22Rv1 (cell line): ENCODE data around the gene RAP1GAP2.

ENCODE experiments used
- CTCF ChIP-seq: fragments of 450-650 bp; IDR thresholded peaks from 2 replicates; pipeline ENCODE4 v1.5.1; 2017; ENCODE audit warnings: mild to moderate bottlenecking
- ZFX ChIP-seq: fragments of 450-650 bp; IDR thresholded peaks from 2 replicates; pipeline ENCODE4 v1.6.1; 2017; ENCODE audit warnings: antibody characterized with exemption, borderline replicate concordance

DNA sequence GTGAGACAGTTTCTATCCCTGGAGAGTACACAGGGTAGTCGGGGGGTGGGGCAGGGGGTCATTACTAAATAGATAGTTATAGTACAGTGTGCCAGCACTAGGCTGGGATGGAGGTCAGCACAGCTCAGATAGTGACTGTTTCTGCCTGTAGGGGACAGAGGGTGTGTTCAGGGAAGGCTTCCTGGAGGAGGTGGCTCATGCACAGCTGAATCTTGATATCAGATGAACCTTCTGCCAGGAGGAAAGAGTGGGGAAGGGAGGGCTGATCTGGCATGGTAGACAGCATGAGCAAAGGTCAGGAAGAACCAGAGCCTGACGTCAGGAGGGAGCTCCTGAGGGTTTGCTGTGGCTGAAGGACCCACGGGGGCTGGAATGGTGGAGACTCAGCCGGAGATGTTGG lies 210.6 kb downstream of the RAP1GAP2 start:
- TF ChIP-seq ZFX (no peak), CTCF (no peak)
